ENCODE measurements around the gene AGA.

GRCh38 chr4:177436456-177436855, 5.8 kb downstream of the AGA start:
- TF ChIP-seq CTCF (IDR thresholded peaks at IDR 0.05) (no peak), POLR2A (IDR thresholded peaks at IDR 0.05) (no peak)
